Hepatocyte (in vitro differentiated cells): ENCODE results near the gene DUSP6.

Experiments used
- EZH2 ChIP-seq: fragments of 200-600 bp; sonication (generic); IDR thresholded peaks from 2 replicates; pipeline ENCODE4 v1.6.1; 2016; ENCODE audit warnings: antibody characterized with exemption, mild to moderate bottlenecking, borderline replicate concordance
- EZH2phosphoT487 ChIP-seq: fragments of 200-600 bp; sonication (generic); IDR thresholded peaks from one replicate; pipeline ENCODE4 v1.6.1; 2018; ENCODE audit warnings: antibody characterized with exemption, mild to moderate bottlenecking, low read depth, moderate library complexity; ENCODE audit not compliant: unreplicated experiment, severe bottlenecking
- TF ChIP-seq, protein P1 (sequence below): fragments of 200-600 bp; sonication (generic); IDR thresholded peaks from 2 replicates; pipeline ENCODE4 v1.5.1; 2016; ENCODE audit warnings: antibody characterized with exemption, mild to moderate bottlenecking; ENCODE audit not compliant: poor library complexity

DNA sequence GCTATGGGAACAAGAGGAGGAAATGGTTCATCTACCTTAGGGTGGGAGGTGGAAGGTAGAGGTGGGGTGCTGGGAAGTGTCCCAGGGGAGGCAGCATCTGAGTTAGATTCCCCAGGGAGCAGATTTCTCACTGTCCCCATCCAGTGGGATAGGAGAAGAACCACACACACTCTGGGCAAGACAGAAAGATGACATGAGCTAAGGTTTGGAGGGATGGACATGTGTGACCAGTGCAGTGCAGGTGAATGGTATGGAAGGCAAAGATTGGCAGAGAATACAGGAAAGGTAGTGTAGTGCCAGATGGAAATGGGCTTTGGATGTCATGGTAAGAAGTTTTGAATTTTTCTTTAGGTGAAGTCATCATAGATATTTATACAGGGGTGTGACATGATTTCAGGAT, 11.3 kb upstream of the DUSP6 start:
- TF ChIP-seq, protein P1, sequence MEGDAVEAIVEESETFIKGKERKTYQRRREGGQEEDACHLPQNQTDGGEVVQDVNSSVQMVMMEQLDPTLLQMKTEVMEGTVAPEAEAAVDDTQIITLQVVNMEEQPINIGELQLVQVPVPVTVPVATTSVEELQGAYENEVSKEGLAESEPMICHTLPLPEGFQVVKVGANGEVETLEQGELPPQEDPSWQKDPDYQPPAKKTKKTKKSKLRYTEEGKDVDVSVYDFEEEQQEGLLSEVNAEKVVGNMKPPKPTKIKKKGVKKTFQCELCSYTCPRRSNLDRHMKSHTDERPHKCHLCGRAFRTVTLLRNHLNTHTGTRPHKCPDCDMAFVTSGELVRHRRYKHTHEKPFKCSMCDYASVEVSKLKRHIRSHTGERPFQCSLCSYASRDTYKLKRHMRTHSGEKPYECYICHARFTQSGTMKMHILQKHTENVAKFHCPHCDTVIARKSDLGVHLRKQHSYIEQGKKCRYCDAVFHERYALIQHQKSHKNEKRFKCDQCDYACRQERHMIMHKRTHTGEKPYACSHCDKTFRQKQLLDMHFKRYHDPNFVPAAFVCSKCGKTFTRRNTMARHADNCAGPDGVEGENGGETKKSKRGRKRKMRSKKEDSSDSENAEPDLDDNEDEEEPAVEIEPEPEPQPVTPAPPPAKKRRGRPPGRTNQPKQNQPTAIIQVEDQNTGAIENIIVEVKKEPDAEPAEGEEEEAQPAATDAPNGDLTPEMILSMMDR, result no peak
- no peak for TF ChIP-seq EZH2
- TF ChIP-seq EZH2phosphoT487, result no peak
